ENCODE results near the gene SLC4A1.
A peak's percentile ranks its signal among the peaks of the same experiment; 100 is the strongest.

The SLC4A1 gene

GRCh38 chr17:44219616-44220212, 48.2 kb downstream of the SLC4A1 start, which contains the start of gene UBTF:
Gene UBTF (minus strand): TSS chr17:44219675. CDS start chr17:44218229, 1,446 bp downstream.
- DNase-seq, result peak; percentile 43

DNA sequence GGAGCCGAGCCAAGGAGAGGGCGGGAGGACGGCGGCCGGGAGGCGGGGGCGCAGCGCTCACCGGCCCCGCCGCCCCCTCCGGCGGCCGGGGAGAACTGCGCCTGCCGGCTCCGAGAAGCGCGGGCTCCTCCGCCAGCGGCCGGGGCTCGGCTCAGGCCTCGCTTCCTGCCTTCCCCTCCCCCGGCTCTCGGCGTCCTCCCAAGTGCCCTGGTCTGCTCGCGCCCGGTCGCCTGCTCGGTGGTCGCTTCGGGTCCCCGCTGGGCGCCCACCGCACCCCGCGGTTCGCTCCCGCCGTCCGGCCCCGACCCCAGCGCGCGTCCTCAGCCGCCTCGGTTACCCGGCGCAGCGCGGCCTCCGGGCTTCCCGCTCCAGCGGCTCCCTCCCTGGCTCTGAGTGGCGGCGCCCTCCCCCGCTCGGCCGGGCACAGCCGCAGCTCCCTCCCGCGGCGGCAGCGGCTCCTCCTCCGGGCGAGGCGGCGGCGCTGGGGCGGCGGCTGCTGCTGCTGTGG, 48.8 kb downstream of the SLC4A1 start:
- DNase-seq, result no peak

DNA sequence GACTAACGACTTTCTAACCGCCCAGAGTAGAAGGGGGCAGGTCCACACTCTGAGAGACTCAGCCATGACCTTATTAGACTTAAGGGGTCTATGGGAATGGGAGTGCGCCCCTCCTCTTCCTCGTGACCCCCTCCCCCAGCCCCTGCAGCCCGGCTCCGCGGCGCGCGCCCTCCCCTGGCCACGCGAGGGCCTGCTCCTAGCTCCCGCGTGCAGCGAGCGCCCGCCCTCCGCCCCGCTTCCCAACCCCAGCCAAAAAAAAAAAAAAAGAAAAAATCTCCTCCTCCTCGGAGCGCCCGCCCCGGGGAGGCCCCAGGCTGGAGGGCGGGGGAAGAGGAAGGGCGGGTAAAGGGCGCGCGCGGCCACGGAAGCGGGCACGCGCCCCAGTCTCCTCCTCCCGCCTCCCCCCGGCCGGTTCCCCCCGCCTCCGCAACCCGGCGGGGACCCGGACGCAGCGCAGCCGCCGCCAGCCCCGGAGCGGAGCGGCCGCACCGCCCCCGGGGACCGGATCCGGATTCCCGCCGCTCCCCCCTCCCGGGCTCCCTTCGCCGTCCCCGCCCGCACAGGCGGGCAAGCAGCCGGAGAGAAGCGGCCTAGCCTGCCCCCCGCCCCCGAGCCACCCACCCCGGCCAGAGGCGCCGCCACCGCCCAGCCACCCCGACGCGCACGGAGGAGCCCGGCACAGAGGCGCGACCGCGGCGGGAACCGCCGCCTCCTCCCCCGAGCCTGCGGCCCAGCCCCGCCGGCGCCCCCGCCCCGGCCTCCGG, 49.4 kb downstream of the SLC4A1 start:
- peak; percentile 86 for DNase-seq

GRCh38 chr17:44217738-44218343, 50.1 kb downstream of the SLC4A1 start:
- no peak for DNase-seq

- DNase-seq, result no peak
These were observed 51.2 kb downstream of the SLC4A1 start for GRCh38 chr17:44216694-44217093.

- DNase-seq, result no peak
These were observed 51.8 kb downstream of the SLC4A1 start for GRCh38 chr17:44216173-44216572.

DNA sequence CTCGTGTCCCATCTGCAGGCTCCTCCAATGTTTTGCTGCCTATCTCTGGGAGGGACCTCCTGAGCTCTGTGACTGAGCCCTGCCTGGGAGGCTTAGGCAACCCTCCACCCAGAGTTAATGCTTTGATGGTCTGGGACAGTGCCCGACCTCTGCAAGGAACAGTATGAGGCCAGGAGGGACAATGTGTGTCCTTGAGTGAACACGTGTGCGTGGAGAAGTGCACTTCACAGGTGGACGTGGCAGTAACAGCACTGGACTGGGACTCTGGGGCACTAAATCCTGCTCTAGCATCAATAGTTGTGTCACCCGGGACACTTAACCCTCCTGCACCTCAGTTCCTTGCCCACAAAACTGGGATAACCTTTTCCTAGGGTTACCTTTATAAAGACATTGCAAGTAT, 53.0 kb downstream of the SLC4A1 start:
- no peak for DNase-seq

- DNase-seq, result no peak
These were observed 53.8 kb downstream of the SLC4A1 start for GRCh38 chr17:44214230-44214494.

- no peak for DNase-seq
These were observed 54.3 kb downstream of the SLC4A1 start for GRCh38 chr17:44213403-44214229.

DNA sequence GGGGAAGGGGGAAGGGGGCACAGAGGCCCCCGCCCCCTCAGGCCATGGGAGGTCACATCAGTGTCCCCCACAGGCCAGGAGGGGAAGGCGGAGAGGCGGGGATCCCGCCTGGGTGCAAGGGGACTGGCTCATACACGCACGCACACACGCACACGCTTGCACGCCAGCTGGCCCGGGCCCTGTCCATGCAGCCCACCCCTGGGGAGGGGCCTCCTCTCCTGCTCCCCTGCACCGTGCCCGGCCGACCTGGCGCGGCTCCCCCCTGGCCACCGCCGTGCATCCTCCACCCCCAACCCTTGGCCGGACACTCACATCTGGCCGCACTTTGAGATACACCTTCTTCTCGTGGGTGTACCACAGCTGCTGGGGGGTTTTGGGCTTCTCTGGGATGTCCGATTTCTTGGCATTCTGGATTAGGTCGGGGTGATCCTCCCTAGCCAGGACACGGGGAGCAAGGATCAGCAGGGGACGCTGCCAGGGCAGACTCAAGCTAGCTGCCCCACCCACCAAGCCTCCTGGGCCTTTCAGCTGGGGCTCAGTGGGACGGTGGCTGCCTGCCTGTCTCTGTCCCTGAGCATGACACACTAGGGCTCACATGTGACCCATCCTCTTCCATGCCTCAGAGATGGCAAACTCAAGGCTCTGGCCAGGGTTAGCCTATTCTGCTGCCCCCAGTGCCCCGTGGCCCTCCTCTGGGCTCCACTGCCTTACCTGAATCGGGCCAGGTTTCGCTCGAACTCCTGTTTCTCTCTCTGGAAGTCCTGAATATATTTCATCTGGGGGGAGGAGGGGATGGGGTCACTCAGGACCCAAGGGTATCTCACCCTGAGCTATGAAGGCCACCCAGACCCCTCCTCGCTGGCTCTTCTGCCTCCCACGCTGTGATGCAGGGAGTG, 55.2 kb downstream of the SLC4A1 start:
- no peak for DNase-seq

- DNase-seq, result no peak
These were observed 56.4 kb downstream of the SLC4A1 start for GRCh38 chr17:44211281-44212265.

DNA sequence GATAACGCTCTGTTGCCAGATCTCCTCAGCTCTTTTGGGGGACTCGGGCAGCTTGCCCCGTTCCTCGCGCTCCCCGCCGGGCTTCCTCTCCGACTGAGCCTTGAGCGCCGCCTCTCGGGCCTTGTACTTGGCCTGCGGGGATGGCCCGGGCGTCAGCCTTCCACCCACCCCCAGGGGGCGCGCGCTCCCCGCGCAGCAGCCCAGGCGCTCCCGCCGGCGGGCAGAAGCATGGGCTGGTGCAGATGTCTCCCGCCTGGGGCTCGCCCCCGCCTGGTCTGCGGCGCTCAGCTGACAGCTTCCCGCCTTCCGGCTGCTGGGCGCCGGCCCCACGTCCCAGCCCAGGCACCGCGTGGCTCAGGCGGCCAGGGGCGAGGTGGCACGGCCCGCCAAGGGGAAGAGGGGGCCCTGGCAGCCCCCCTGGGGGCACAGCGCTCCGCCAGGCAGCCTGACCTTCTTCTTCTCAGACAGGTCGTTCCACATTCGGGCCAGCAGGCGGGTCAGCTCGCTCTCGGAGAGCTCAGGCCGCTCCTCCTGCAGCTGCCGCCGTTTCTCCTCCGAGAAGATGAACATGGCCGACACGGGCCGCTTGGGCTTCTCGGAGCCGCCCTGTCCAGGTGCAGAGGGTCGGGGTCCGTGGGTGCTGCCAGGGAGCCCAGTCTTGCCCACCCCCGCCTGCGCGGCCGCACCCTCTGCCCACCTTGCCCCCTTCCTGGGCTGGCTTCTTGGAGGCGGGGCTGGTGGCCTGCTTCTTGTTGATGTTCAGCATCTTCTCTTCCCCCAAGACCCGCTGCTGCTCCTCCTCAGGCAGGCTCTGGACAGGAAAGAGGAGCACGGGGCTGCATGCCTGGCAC, 57.4 kb downstream of the SLC4A1 start:
- peak; percentile 75 for DNase-seq

DNA sequence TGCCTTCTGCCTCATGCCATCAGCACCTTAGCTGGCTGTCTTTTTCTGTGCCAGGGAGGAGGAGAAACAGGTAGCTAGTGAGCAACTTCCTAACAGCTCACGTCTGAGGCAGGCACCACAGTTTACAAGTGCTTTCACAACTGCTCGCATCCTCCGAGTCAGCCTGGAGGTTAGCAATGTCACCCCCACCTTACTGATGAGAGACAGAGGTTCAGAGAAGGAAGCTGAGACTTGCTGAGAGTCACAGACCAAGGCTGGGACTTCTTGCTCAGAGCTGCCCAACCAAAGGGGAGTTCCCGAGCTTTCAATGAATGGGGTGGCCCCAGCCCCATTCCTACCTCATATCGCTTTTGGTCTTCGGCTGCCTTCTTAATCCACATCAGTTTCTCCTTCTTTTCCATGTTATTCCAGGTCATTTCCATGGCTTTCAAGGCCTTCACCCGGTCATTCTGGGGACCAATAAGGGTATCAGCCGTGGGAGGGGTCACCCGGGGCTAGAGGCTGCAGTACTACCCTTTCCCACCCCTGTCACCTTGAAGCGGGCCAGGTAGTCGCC, 58.1 kb downstream of the SLC4A1 start:
- DNase-seq, result no peak

DNA sequence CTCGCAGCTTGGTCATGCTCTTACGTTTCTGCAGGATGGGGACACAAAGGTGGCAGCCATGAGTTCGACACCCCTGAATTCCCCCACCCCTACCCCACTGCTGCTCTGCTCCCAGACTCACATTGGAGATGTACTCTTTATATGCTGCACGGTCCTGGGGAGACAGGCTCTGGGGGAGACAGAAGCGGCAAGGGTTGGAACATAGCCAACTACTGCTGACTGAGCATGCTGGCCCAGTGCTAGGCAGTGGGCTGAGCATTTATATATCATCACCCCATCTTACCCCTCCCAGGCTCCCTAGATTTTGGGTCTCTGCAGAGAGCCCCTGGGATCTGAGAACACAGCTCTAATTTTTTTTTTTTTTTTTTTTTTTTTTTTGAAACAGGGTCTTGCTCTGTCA, 60.2 kb downstream of the SLC4A1 start:
- DNase-seq, result no peak

DNA sequence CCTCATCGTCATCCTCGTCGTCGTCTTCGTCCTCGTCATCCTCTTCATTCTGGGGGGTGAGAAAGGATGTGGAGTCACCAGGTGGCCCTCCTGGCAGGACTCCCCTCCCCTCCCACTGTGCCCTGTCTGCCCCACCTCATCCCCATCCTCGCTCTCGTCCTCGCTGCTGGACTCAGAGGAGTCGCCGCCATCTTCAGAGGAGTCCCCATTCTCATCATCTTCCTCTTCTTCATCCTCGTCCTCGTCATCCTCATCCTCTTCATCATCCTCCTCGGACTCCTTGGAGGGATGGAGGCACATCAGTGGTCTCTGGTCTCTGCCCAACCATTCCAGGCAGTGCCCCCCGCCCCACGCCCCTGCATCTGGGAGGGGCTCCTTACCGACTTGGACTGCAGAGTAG, 60.6 kb downstream of the SLC4A1 start:
- DNase-seq, result no peak

DNA sequence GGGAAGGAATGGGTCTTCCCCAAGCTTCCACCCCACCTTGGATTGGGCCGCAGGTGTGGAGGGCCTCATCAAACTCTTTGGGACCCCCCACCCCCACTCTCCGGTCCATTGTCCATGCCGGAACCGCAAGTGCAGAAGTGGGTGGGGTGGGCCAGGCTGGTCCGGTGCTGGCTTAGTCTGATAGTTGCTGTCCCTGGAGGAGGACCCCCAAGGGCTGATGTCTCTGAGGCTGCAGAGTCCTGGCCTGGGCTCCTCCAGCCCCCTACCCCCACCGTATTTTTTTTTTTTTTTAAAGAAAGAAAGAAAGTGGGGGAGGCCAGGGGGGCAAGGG, 61.1 kb downstream of the SLC4A1 start:
- no peak for DNase-seq

DNA sequence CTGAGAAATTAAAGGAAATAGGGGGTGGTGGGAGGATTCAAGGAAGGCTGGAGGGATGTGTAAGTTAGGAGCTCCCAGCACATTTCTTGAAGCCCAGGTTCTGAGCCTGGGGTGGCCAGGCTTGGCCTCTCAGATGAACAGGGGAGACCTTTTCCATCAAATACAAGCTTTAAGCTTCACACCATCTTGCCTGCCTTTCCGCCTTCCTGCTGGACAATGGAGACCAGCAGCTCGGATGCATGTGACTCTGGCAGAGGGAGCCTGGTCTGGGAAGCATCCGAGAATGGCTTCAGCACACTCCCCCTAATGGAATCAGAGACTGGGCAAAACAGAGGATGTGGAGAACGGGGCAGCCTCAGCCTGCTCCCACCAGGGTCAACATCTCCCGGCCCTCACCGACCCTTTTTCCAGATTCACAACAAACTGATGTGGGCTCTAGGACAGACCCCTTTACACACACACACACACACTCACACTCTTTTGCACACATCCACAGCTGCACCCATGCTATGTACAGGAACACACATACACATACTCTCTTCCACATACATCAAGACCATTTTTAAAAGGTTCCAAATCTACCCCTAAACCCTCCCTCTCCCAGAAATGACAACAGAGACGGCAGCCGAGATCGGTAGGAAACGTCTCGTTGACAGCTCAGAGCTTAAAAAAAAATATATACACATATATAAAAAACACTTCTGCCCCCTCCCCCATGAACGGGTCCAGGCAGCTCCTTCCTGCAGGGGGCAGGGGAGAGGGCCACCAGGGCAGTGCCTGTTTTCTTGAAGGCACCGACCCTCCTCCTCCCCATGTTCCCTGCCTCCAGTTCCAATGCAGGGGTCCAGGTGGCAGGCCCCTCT, 61.7 kb downstream of the SLC4A1 start:
- no peak for DNase-seq

DNA sequence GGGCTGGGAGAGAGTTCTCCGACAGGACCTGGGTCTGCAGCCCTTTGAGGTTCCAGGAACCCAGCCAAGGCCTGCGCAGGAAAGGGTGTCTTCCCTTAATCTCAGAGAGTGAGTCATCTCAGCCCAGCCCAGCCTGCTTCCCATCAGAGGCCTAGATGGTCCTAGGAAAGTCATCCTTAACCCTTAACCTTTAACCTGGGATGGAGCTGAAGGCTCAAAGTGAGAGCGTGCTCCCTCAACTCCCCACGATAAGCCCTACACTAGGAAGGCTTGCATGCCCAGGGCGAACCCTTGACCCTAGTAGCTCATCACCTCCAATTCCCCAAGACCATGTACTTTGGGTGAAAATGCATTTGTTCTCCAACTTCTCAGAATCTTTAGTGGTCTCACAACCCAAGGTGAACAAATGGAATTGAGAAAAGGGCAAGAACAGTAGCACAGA, 63.5 kb downstream of the SLC4A1 start:
- no peak for DNase-seq

All from DMS153 (cell line).